A549 (cell line): ENCODE results near the gene CARD9. TPM values are rescaled to one million over a fixed set of nuclear protein-coding genes. Genes with fewer than 3 reads are reported as not detected.

ENCODE experiments used
- ATAC-seq, 2 experiments: fragments of 200-7000 bp in 1 of 2; fragments of >200 bp in 1 of 2; cut with Nextera tagmentation in 1 of 2; cut with Tn5 transposase in 1 of 2; 3 replicates each; pipeline versions ENCODE4 v1.8.0 to v1.9.1; 2018 to 2020; ENCODE audit warnings: mild to moderate bottlenecking in 1 of 2, moderate library complexity in 1 of 2
- CTCF ChIA-PET: fragments of 300-600 bp; sonication (Branson Sonifier 250); formaldehyde crosslinking; extraction: SDS; loops from one replicate; lab custom pipeline; 2021; ENCODE audit warnings: antibody characterized with exemption, inconsistent platforms; lab: Yijun Ruan, JAX
- POLR2A ChIA-PET: fragments of 350-600 bp; formaldehyde crosslinking; extraction: SDS; loops from one replicate; lab custom pipeline; 2021; ENCODE audit warnings: antibody characterized with exemption, inconsistent platforms; lab: Yijun Ruan, JAX
- DNase-seq, 2 experiments: peaks; one replicate each; pipeline versions ENCODE4 v3.0.0 to v3.0.0-alpha.2; 2011 to 2016; ENCODE audit warnings: low read depth in 1 of 2, low spot score in 1 of 2
- FAIRE-seq: peaks from 2 replicates; lab custom pipeline; 2011; peaks lifted over from hg19 to GRCh38; lab: Jason Lieb, UNC
- H3K27ac ChIP-seq, 2 experiments: fragments of >200 bp; sonication (Bioruptor Twin); formaldehyde crosslinking; 3 replicates each; pipeline ENCODE4 v1.5.1; 2016 to 2017
- H3K4me1 ChIP-seq: fragments of >200 bp; sonication (Bioruptor Twin); formaldehyde crosslinking; 3 replicates; pipeline ENCODE4 v1.6.1; 2016
- H3K4me2 ChIP-seq: fragments of >200 bp; sonication (Bioruptor Twin); formaldehyde crosslinking; 3 replicates; pipeline ENCODE4 v1.6.1; 2016
- H3K4me3 ChIP-seq: fragments of >200 bp; sonication (Bioruptor Twin); formaldehyde crosslinking; 3 replicates; pipeline ENCODE4 v1.5.1; 2016
- H3K9me3 ChIP-seq: fragments of >200 bp; sonication (Bioruptor Twin); formaldehyde crosslinking; 3 replicates; pipeline ENCODE4 v1.6.1; 2016
- ATOH8 ChIP-seq: fragments of 250-450 bp; sonication (Bioruptor Pico); IDR thresholded peaks from 2 replicates; pipeline ENCODE4 v1.5.0; 2020; ENCODE audit warnings: low read depth, mild to moderate bottlenecking, moderate library complexity
- CBX8 ChIP-seq: fragments of 200-600 bp; sonication (generic); IDR thresholded peaks from 2 replicates; pipeline ENCODE4 v1.6.1; 2016
- CHD4 ChIP-seq: fragments of 200-600 bp; sonication (generic); IDR thresholded peaks from 2 replicates; pipeline ENCODE4 v1.6.1; 2016; ENCODE audit warnings: antibody characterized with exemption, mild to moderate bottlenecking, borderline replicate concordance
- ELK1 ChIP-seq: fragments of 150-350 bp; IDR thresholded peaks from 2 replicates; pipeline ENCODE4 v1.6.1; 2014; ENCODE audit warnings: low read depth, mild to moderate bottlenecking, low read length
- EP300 ChIP-seq, 2 experiments: fragments of >200 bp; sonication (Bioruptor Twin); formaldehyde crosslinking; IDR thresholded peaks; 2 replicates in 1 of 2; 3 replicates in 1 of 2; pipeline ENCODE4 v1.6.1; 2016 to 2017
- FOSB ChIP-seq: fragments of 250-450 bp; sonication (Bioruptor Pico); IDR thresholded peaks from 2 replicates; pipeline ENCODE4 v1.5.0; 2020; ENCODE audit warnings: mild to moderate bottlenecking, moderate library complexity
- FOSL2 ChIP-seq, 2 experiments: fragments of 450-650 bp in 1 of 2; fragments of >200 bp in 1 of 2; sonication (Bioruptor Twin) in 1 of 2; formaldehyde crosslinking; IDR thresholded peaks; 2 replicates each; pipeline versions ENCODE4 v1.5.0 to v1.6.1; 2016 to 2020; ENCODE audit warnings: mild to moderate bottlenecking in 1 of 2, moderate library complexity in 1 of 2
- HES2 ChIP-seq: fragments of >200 bp; sonication (Bioruptor Twin); formaldehyde crosslinking; IDR thresholded peaks from 2 replicates; pipeline ENCODE4 v1.6.1; 2016
- HMGXB4 ChIP-seq: fragments of 250-450 bp; sonication (Bioruptor Pico); IDR thresholded peaks from 2 replicates; pipeline ENCODE4 v1.5.0; 2021; ENCODE audit warnings: mild to moderate bottlenecking, moderate library complexity, borderline replicate concordance
- HOXB13 ChIP-seq: fragments of 250-450 bp; sonication (Bioruptor Pico); IDR thresholded peaks from 2 replicates; pipeline ENCODE4 v1.5.0; 2020; ENCODE audit warnings: low read depth, mild to moderate bottlenecking, moderate library complexity
- KDM1A ChIP-seq: fragments of 200-600 bp; sonication (generic); IDR thresholded peaks from 2 replicates; pipeline ENCODE4 v1.6.1; 2016; ENCODE audit warnings: low read depth, mild to moderate bottlenecking
- MAX ChIP-seq: IDR thresholded peaks from 2 replicates; pipeline ENCODE4 v1.6.1; 2012
- MAZ ChIP-seq: fragments of 150-350 bp; IDR thresholded peaks from 2 replicates; pipeline ENCODE4 v1.6.1; 2014; ENCODE audit warnings: antibody characterized with exemption, low read depth, low read length, borderline replicate concordance
- NR3C1 ChIP-seq: fragments of >200 bp; sonication (Bioruptor Twin); formaldehyde crosslinking; IDR thresholded peaks from 3 replicates; pipeline ENCODE4 v1.6.1; 2017
- RAD21 ChIP-seq, 2 experiments: fragments of >200 bp in 1 of 2; sonication (Bioruptor Twin) in 1 of 2; formaldehyde crosslinking in 1 of 2; IDR thresholded peaks in 1 of 2; conservative IDR thresholded peaks in 1 of 2; 2 replicates in 1 of 2; 3 replicates in 1 of 2; pipeline ENCODE4 v1.6.1; 2012 to 2018; ENCODE audit warnings: inconsistent platforms in 1 of 2
- RARB ChIP-seq: fragments of 250-450 bp; sonication (Bioruptor Pico); IDR thresholded peaks from 2 replicates; pipeline ENCODE4 v1.8.0; 2021; ENCODE audit warnings: mild to moderate bottlenecking, moderate library complexity
- RFX5 ChIP-seq: fragments of 450-650 bp; IDR thresholded peaks from 2 replicates; pipeline ENCODE4 v1.7.1; 2014; ENCODE audit warnings: antibody characterized with exemption, mild to moderate bottlenecking, moderate library complexity
- RNF2 ChIP-seq: fragments of 200-600 bp; sonication (generic); IDR thresholded peaks from 2 replicates; pipeline ENCODE4 v1.6.1; 2016; ENCODE audit warnings: low read depth, mild to moderate bottlenecking, antibody characterized with exemption, moderate library complexity, borderline replicate concordance
- SREBF2 ChIP-seq: fragments of 450-650 bp; IDR thresholded peaks from 2 replicates; pipeline ENCODE4 v1.6.1; 2014; ENCODE audit warnings: mild to moderate bottlenecking, moderate library complexity
- TFCP2L1 ChIP-seq: fragments of 250-450 bp; sonication (Bioruptor Pico); IDR thresholded peaks from 2 replicates; pipeline ENCODE4 v1.5.0; 2021; ENCODE audit warnings: mild to moderate bottlenecking
- USF2 ChIP-seq: fragments of 450-650 bp; IDR thresholded peaks from 2 replicates; pipeline ENCODE4 v1.6.1; 2014; ENCODE audit warnings: antibody characterized with exemption
- ZSCAN20 ChIP-seq: fragments of 250-450 bp; sonication (Bioruptor Pico); IDR thresholded peaks from 2 replicates; pipeline ENCODE4 v1.8.0; 2022; ENCODE audit warnings: mild to moderate bottlenecking, moderate library complexity
- WGBS: methylation state at CpG from one replicate; pipeline ENCODE4 v1.1.6; 2017; ENCODE audit errors: missing lambda C conversion rate; 5-methylcytosine and 5-hydroxymethylcytosine counted together
- polyA plus RNA-seq, 4 experiments: library from polyadenylated mRNA; depleted of rRNA in 3 of 4; stranded (reverse); fragments of >200 nt; fragmentation: RNase III in 1 of 4; extraction: RNeasy Plus Mini Kit Qiagen cat#74134 plus additional on column Dnase treatment in 1 of 4; gene quantifications; 2 replicates in 3 of 4; 3 replicates in 1 of 4; pipeline ENCODE4 v1.2.3, GENCODE V29; 2011 to 2017

The CARD9 gene
- polyA plus RNA-seq, 2 of the 4 experiments (the other 2 are of a cell fraction), result 0.21 to 0.94 TPM

- no peak for FAIRE-seq
Measured at GRCh38 chr9:136389396-136389795, 15.9 kb upstream of the CARD9 start.

GRCh38 chr9:136387217-136387616 is 13.7 kb upstream of the CARD9 start:
- CTCF ChIA-PET, result interaction anchor here (0.9 to 10.0 kb wide), 5 partner anchors 11 to 41 kb away, joined by 3 to 100 read pairs (median 4); partner anchors contain the start of genes DNLZ and SNAPC4
- Histone ChIP-seq H3K4me1 (no peaks in the 10 kb centered on the region), H3K4me2 (no peak overlapping the region), H3K4me3 (no peak overlapping the region), H3K27ac (no peak overlapping the region), H3K9me3 (no peaks in the 10 kb centered on the region)
- ATAC-seq, result no peak
- no peak for FAIRE-seq
- DNase-seq, result no peak
- 99% methylated on average over 12 of the region's 19 CpGs for WGBS
- POLR2A ChIA-PET, result no interaction called here
- TF ChIP-seq RFX5 (no peak), ATOH8 (CRISPR knock-in tag) (no peak), FOSL2 (IDR thresholded peaks at IDR 0.05) (no peak), FOSL2 (CRISPR knock-in tag; IDR thresholded peaks at IDR 0.05) (no peak), ELK1 (no peak), MAX (no peak), HMGXB4 (no peak), CHD4 (no peak), MAZ (no peak)

More at GRCh38 chr9:136389396-136389795, 15.9 kb upstream of the CARD9 start:
- ChIA-PET CTCF (interaction anchor here (0.7 to 10.0 kb wide), 9 partner anchors 8 to 236 kb away, joined by 3 to 100 read pairs (median 4); partner anchors contain the start of genes DNLZ and SNAPC4), POLR2A (interaction anchor here (1.2 kb wide), 1 partner anchor 27 kb away, joined by 5 read pairs; no protein-coding TSS in a partner anchor)
- DNase-seq, result no peak
- Histone ChIP-seq H3K4me3 (no peak overlapping the region), H3K4me1 (no peaks in the 10 kb centered on the region), H3K4me2 (no peak overlapping the region), H3K9me3 (no peaks in the 10 kb centered on the region), H3K27ac (no peak overlapping the region)
- TF ChIP-seq ATOH8 (CRISPR knock-in tag), result no peak
- no peak for TF ChIP-seq HMGXB4
- no peak for TF ChIP-seq RFX5
- no peak for TF ChIP-seq HES2
- no peak for TF ChIP-seq RARB
- no peak for TF ChIP-seq CBX8
- no peak for TF ChIP-seq TFCP2L1 (CRISPR knock-in tag)
- TF ChIP-seq HOXB13 (CRISPR knock-in tag), result no peak
- no peak for TF ChIP-seq FOSB
- TF ChIP-seq EP300 (IDR thresholded peaks at IDR 0.05), result no peak
- no peak for TF ChIP-seq RAD21 (conservative IDR thresholded peaks at IDR 0.05 in 1 of 2, IDR thresholded peaks at IDR 0.05 in 1 of 2)
- TF ChIP-seq USF2, result no peak
- TF ChIP-seq SREBF2, result no peak
- no peak for TF ChIP-seq ZSCAN20 (CRISPR knock-in tag)
- no peak for TF ChIP-seq NR3C1
- TF ChIP-seq KDM1A, result no peak
- TF ChIP-seq CHD4, result no peak
- TF ChIP-seq RNF2, result no peak
- WGBS, result 93% methylated on average over 14 of the region's 14 CpGs
- ATAC-seq, result no peak
